HG03460 (cell line): ENCODE measurements around the gene LYPD8.

Source experiments
- ATAC-seq: cut with Tn5 transposase; IDR thresholded peaks from one replicate; pipeline ENCODE4 v1.9.1; 2021; ENCODE audit not compliant: unreplicated experiment

LYPD8 gene

DNA sequence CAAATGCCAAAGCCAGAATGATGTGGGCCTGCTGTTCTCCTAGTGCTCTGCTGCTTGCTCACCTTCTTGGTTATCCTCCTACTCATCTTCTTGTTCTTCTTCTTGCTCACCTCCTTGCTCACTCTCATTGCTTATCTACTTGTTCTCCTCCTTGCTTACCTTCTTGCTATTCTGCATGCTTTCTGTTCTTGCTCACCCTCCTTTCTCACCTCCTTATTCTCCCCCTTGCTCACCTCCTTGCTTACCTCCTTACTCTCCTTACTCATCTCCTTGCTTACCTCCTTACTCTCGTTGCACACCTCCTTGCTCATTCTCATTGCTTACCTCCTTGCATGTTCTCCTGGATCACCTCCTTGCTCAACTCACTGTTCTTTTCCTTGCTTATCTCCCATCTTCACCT lies 52.8 kb downstream of the LYPD8 start, which contains the start of gene OR14I1:
Gene OR14I1, minus strand, starts transcription at position 53 of the 400 bp plus-strand sequence.
- no peak for ATAC-seq

DNA sequence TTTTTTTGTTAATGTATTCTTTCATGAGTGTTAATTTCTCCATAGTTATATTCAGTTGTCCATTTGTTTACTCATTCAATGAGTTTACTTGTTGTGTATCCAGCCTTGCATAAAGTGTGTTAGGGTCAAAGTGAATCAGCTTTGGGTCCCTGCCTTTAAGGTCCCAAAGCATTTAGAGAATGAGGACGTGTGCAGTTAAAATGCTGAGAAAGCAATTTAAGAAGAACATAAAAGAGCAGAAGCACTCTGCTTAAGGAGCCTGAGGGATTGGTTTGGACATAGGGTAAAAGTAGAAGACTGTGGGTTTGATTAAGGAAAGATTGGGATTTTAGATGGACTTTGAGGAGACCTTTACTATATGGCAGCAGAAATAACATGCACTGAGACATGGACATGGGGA lies 56.5 kb downstream of the LYPD8 start:
- ATAC-seq = no peak

DNA sequence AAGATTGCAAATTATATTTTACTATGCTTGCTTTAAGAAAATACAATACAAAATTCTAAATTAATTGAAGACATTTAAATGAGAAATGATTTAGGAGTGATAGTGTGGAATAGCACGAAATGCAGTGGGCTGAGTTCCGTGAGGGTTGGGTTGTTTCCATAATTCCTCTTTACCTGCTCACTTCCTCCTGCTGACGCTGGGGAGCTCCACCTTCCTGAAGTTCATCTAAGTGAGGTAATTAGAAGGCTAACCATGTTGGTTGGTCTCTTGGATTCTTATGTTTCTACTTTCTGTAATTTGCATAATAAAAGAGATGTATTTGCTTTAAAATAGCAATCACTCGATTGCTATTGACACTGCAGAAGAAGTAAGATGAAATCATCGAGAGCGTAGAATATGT lies 57.7 kb downstream of the LYPD8 start:
- no peak for ATAC-seq

DNA sequence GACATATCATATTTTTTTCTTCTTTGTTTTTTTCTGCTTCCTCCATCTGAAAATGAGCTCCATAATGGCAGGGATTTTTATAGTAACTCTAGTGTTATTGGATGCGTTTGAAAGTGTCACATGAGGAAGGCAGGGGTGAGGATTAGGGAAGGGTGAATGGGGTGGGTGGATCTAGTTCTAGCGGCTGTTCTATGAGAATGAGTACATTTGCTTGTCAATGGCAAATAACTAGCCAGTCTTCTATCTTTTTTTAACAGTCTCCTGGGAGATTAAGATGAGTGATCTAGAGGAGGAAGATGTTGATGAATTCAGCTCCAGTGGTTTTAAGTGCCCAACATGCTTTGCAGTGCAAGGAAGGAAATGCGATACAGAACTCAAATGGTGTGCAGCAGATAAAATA lies 58.8 kb downstream of the LYPD8 start:
- no peak for ATAC-seq

DNA sequence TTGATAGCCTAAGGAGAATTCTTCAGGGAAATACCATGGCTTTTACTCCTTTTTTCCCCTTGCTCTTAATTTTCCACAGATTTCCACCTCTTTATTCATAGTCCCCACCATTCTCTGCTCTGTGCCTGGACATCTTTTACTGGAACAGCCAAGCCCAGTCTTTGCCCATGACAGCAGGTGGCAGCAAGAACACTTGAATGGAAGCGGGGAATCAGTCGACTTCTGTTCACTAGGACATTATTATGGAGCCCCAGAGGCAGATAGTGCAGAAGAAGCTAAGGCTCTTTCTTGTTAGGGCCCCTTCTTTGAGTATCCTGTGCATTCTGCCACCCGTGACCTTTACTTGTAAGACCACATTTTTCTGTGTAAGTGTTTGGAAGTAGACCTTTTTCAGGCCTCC lies 59.3 kb downstream of the LYPD8 start:
- ATAC-seq = no peak

DNA sequence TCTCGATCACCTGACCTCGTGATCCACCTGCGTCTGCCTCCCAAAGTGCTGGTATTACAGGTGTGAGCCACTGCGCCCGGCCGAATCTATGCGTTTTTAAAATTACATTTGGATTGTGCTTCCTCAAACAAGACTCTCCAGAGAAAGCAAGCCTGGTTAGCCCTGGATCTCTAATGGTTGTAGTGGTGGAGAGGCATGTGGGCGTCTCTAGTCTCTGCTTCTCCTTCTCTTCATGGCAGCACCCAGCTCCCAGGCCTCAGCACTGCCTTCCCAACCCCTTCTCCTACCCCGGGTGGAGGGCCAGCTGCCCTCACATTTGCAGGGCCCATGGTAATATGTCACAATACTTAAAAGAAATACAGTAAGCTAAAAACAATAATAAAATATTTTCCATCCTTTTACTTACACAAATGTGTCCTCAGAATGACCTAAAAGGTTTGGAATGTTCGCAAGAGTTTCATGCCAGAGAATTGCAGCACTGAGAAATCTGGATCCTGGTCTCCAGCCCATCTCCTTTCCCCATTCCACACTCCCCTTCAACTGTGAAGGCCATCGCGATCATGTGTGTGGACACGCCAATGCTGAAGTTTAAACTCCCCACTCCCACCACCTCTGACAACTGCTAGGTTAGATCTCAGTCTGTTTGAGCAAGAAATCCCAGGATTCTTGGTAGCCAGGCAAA lies 60.0 kb downstream of the LYPD8 start:
- no peak for ATAC-seq

DNA sequence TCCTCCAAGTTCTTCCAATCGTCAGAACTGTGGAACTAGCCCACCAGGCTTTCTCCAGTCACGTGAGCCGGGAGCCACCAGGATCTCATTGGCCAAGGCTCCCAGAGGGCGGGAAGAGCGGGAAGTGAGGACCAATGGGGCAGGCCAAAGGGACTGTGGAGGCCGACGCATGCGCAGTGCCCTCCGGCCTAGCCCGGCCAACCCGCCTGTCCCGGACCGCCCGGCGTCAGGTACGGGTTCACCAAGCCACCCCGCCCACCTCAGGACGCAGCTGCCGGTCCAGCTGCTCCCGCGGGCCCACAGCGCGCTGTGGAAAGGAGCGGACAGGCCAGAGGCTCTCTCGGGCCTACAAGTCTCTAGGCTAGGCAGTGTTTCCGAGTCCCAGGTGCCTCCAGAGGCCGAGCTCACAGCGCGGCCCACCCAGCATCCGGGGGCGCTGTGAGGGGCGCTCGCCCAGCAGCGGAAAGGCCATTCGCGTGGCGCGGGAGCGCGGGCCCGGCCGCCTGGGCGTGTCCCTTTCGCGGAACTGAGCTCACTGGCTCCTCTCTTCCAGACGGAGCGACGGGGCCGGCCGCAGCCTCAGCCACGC lies 63.9 kb downstream of the LYPD8 start:
- no peak for ATAC-seq
